Activated B cell treated with CpG ODN at 0.5 μM for 24 hours (primary cell): Measurements from ENCODE around the gene CCNE1. TPM values are rescaled to one million over a fixed set of nuclear protein-coding genes. Genes with fewer than 3 reads are reported as not detected.
A peak's percentile ranks its signal among the peaks of the same experiment; 100 is the strongest.
"Not testable (repeated sequence)": the region's sequence is repeated elsewhere in the genome, so short reads cannot be mapped to it uniquely, and the experiment has no call there.

Experiments
- ATAC-seq: fragments of 200-7000 bp; cut with Tn5 transposase; one replicate; pipeline ENCODE4 v1.10.0; 2021; ENCODE audit warnings: low read depth, mild to moderate bottlenecking, moderate library complexity
- CTCF ChIA-PET: fragments of 350-600 bp; sonication (Branson Sonifier 250); formaldehyde crosslinking; loops from one replicate; lab custom pipeline; 2021; ENCODE audit warnings: antibody characterized with exemption; lab: Charles Lee
- POLR2A ChIA-PET: fragments of 350-600 bp; sonication (Branson Sonifier 250); formaldehyde crosslinking; loops from one replicate; lab custom pipeline; 2021; ENCODE audit warnings: antibody characterized with exemption; lab: Charles Lee
- DNase-seq: peaks from one replicate; pipeline ENCODE4 v3.0.0; 2022
- H3K27ac Mint-ChIP-seq: one replicate; pipeline ENCODE4 v1.8.0; 2020; ENCODE audit warnings: mixed read lengths
- H3K27me3 Mint-ChIP-seq: one replicate; pipeline ENCODE4 v1.8.0; 2021; ENCODE audit warnings: mixed read lengths
- H3K36me3 Mint-ChIP-seq: one replicate; pipeline ENCODE4 v1.8.0; 2021; ENCODE audit warnings: low read depth, mixed read lengths
- H3K4me1 Mint-ChIP-seq: one replicate; pipeline ENCODE4 v1.8.0; 2021; ENCODE audit warnings: mixed read lengths
- H3K4me3 Mint-ChIP-seq: one replicate; pipeline ENCODE4 v1.8.0; 2020; ENCODE audit warnings: mild to moderate bottlenecking, mixed read lengths
- H3K9me3 Mint-ChIP-seq: one replicate; pipeline ENCODE4 v1.8.0; 2020; ENCODE audit warnings: mixed read lengths
- CTCF ChIP-seq: fragments of 200-600 bp; IDR thresholded peaks from one replicate; pipeline ENCODE4 v1.8.0; 2022; ENCODE audit warnings: antibody characterized with exemption, mild to moderate bottlenecking
- intact Hi-C: fragments of 100-400 bp; cut with micrococcal nuclease; formaldehyde crosslinking; loops from one replicate; pipeline ENCODE4 v1.15.1; 2024
- total RNA-seq: library from RNA; stranded (reverse); gene quantifications from 2 replicates; pipeline ENCODE4 v1.2.3, GENCODE V29; 2022

CCNE1 gene
- total RNA-seq, 1 donor from 2014 or later = 4.1 TPM

GRCh38 chr19:29785955-29786589 is 25.7 kb upstream of the CCNE1 start:
- H3K27ac Mint-ChIP-seq = peak overlapping the region; percentile 53
- CTCF ChIA-PET = interaction anchor here (1.3 kb wide), 1 partner anchor 26 kb away, joined by 3 read pairs; no protein-coding TSS in a partner anchor
- TF ChIP-seq CTCF = no peak

GRCh38 chr19:29787281-29787680 is 24.5 kb upstream of the CCNE1 start:
- ChIA-PET CTCF (interaction anchor here (1.6 kb wide), 1 partner anchor 57 kb away, joined by 4 read pairs; no protein-coding TSS in a partner anchor), POLR2A (no interaction called here)
- H3K36me3 Mint-ChIP-seq = no peaks in the 10 kb centered on the region
- TF ChIP-seq CTCF = no peak
- ATAC-seq (no peak), DNase-seq (no peak)
- no peak overlapping the region for H3K27ac Mint-ChIP-seq
- no peaks in the 10 kb centered on the region for H3K9me3 Mint-ChIP-seq
- H3K27me3 Mint-ChIP-seq = peaks cover 2% of the 10 kb centered on the region
- H3K4me1 Mint-ChIP-seq = no peaks in the 10 kb centered on the region
- H3K4me3 Mint-ChIP-seq = no peak overlapping the region
- intact Hi-C loops = no loop called here

More at GRCh38 chr19:29785955-29786589, 25.7 kb upstream of the CCNE1 start:
- DNase-seq (no peak), ATAC-seq (no peak)
- POLR2A ChIA-PET = no interaction called here
- peaks cover 2% of the 10 kb centered on the region for H3K27me3 Mint-ChIP-seq
- H3K4me1 Mint-ChIP-seq = no peaks in the 10 kb centered on the region
- intact Hi-C loops = no loop called here
- no peaks in the 10 kb centered on the region for H3K36me3 Mint-ChIP-seq
- no peaks in the 10 kb centered on the region for H3K9me3 Mint-ChIP-seq
- no peak overlapping the region for H3K4me3 Mint-ChIP-seq

- no peak overlapping the region for H3K27ac Mint-ChIP-seq
- intact Hi-C loops = no loop called here
- CTCF ChIA-PET = no interaction called here
Measured at GRCh38 chr19:29789007-29789406, 22.8 kb upstream of the CCNE1 start.

GRCh38 chr19:29793116-29793727 is 18.6 kb upstream of the CCNE1 start:
- ATAC-seq (no peak), DNase-seq (no peak)
- peaks cover 6% of the 10 kb centered on the region for H3K27me3 Mint-ChIP-seq
- no peaks in the 10 kb centered on the region for H3K4me1 Mint-ChIP-seq
- intact Hi-C loops = no loop called here
- TF ChIP-seq CTCF = no peak
- H3K36me3 Mint-ChIP-seq = no peaks in the 10 kb centered on the region
- no peak overlapping the region for H3K4me3 Mint-ChIP-seq
- ChIA-PET CTCF (no interaction called here), POLR2A (no interaction called here)
- no peaks in the 10 kb centered on the region for H3K9me3 Mint-ChIP-seq
- no peak overlapping the region for H3K27ac Mint-ChIP-seq

More at GRCh38 chr19:29789007-29789406, 22.8 kb upstream of the CCNE1 start:
- POLR2A ChIA-PET = no interaction called here
- Mint-ChIP-seq H3K9me3 (no peaks in the 10 kb centered on the region), H3K36me3 (no peaks in the 10 kb centered on the region), H3K27me3 (peaks cover 2% of the 10 kb centered on the region), H3K4me3 (no peak overlapping the region), H3K4me1 (no peaks in the 10 kb centered on the region)
- no peak for TF ChIP-seq CTCF
- no peak for DNase-seq
- ATAC-seq = no peak

- DNase-seq, POLR2A ChIA-PET, ATAC-seq, intact Hi-C loops, H3K4me3 Mint-ChIP-seq, H3K27ac Mint-ChIP-seq, H3K9me3 Mint-ChIP-seq, H3K36me3 Mint-ChIP-seq, H3K27me3 Mint-ChIP-seq, H3K4me1 Mint-ChIP-seq, CTCF ChIA-PET: not testable (repeated sequence)
Measured at GRCh38 chr19:29794490-29794889, 17.3 kb upstream of the CCNE1 start.
